ENCODE results near the gene CPEB4.

CPEB4 gene

DNA sequence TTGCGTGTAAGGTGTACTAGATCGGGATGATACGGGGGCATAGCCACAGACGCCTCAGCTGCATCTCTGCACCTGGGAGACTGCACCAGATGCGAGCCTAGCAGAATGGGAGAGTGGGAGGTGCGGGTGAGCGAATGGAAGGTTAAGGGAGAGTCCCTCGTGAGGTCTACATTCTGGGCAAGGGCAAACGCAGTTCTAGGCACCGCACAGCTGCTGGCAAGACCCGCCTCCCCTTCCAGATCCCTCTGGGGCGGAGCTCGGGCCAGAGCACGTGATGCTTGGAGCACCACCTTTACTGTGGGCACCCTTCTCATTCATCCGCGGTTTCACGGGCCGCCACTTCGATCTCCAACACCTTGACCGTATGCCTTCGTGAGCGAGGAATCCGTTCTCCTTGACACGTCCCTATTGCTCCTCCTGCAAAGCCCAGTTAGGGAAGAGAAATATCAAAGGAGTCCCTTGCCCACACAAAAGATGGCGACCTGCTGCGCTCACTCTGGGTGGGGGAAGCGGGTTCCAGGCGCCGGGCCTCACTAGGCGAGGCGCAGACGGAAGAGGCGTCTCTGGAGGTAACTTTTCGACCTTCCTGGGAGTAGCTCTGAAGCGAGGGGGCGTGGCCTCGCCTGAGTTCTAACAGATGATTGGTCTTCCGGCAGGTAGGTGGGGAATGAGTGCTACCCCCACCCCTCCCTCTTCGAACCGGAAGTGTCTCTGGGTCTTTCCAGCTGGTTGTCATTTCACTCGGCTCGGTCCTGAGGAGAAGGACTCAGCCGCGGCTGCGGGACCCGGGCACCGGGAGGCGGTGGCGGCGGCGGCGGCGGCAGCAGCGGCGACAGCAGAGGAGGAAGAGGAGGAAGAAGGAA lies at the start of gene CPEB4:
CPEB4 (plus strand) TSS at position 740 of the 863 bp plus-strand sequence. CDS start 1,385 bp downstream, outside the sequence.
- DNase-seq = peak; percentile 99

DNA sequence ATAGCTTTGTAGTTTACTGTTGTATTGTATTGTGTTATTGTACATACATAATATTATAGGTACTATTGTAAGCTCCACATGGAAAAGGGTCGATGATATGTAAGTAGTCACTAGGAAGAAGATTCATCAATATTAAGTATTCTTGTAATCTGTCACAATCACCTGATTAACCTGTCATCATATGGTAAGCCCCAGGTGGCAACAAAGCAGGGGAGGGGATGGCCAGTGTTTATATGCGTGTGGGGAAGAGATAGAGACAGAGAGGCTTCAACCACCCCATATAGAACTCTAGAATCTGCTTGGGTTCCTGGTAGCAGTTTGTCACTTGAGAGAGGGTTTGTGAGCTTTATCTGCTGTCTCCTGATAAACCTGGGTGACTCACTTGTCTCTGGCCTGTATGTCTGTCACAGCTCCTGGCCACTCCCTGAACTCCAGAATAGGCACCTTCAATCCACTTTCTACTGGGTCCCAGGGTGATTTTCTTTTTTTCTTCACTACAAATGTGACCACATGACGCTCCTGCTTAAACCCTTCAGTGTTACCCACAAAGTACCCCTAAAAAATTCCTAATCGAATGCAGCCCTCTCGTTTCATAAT lies 48.9 kb upstream of the CPEB4 start:
- no peak for DNase-seq

GRCh38 chr5:173840111-173840983 lies 47.8 kb upstream of the CPEB4 start:
- no peak for DNase-seq

GRCh38 chr5:173841710-173842109 lies 46.4 kb upstream of the CPEB4 start:
- DNase-seq = no peak

DNA sequence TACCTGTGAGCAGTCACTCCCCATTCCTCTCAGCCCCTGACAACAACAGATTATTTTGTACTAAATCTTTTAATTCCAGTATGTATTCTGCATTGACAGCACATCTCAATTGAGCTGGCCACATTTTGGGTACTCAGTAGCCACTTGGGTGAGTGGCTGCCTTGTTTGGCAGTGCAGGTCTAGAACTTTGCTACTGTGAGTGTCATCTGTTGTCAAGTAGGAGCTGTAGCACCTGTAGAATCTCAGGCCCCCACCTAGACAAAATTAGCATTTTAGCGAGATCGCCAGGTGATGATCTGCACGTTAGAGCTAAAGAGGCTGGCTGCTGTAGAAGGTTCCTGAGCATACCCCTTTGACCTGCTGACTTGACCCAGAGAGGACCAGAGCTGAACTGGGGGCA lies 44.4 kb upstream of the CPEB4 start:
- no peak for DNase-seq

DNA sequence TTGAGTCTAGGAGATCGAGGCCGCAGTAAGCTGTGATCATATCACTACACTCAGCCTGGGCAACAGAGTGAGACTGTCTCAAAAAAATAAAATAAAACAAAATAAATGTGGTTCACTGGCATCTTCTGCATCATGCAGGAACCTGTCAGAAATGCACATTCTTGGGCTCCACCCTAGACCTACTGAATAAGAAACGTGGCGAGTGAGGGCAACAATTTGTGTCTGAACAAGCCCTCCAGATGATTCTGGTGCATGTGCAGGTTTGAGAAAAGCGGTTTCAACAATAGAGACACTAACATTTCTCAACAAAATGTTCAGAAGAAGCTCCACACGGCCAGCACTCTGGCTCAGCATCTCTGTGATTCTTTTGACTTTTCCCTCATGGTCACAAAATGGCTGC lies 42.8 kb upstream of the CPEB4 start:
- no peak for DNase-seq

GRCh38 chr5:173846929-173847501 lies 41.1 kb upstream of the CPEB4 start:
- DNase-seq = no peak

DNA sequence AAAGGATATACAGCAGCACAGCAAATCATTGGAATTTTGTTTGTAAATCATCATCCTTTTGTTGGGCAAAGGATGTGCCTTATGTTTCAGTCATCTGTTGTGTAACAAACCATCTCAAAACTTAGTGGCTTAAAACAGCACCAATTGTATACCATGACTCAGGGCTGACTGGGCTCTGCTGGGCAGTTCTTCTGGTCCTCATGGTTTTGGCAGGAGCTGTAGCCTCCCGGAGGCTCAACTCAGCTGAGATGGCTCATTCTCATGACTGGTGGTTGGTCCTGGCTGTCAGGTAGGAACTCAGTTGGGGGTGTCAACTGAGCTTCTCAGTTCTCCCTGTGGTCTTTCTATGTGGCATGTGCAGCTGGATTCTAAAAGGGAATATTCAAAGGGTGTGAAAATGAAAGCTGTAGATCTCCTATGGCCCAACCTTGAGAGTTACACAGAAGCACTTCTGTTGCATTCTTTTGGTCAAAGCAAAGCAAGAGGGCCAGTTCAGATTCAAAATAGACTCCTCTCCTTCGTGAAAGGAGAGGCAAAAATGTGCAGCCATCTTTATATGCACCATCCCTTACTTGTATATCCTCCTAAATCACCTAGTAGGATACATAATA lies 39.1 kb upstream of the CPEB4 start:
- DNase-seq = no peak

- DNase-seq = no peak
Observed at GRCh38 chr5:173849908-173850307, 38.2 kb upstream of the CPEB4 start.

DNA sequence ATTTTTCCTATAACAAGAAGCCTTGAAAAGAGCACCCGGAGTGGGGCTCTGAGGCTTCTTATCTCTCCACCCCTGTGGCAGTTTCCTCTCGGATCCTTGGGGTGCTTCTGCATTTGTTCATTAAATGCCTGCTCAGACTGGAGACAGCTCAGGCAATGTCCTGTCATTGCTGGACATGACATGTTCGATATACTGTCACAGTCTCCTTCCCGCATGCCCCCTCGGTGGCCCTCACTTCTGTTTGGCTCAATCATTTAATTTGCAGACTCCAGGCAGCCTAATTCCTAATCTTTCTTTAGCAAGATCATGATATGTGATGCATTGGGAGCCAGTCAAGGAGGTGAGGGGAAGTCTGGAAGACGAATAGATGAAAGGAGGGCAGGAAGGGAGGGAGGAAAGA lies 37.5 kb upstream of the CPEB4 start:
- no peak for DNase-seq

GRCh38 chr5:173851595-173852243 lies 36.4 kb upstream of the CPEB4 start:
- no peak for DNase-seq

DNA sequence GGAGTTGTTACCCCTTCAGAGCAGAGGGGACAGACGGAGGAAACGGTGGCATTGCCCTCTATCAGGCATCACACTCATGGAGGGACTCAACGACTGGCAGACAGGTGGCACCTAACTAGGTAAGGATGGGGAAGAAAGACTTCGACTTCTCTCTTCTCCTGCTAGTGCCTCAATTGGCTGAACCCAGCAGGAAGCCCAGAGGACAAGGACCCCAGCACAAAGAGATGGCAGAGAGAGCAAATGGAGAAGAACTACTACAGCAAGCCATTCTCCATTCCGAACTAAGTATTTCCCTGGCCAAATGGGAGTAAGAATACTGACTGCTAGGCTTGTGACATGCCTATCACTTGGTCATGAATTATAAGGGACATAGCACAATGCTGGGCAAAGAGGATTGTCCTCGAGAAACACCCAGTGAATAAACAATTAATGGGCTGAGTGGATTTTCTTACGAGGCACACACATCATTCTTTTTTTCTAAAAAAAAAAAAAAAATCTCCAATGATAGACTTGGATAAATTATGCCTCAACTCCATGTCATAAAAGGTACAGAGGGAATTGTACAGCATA lies 35.3 kb upstream of the CPEB4 start:
- DNase-seq = no peak

DNA sequence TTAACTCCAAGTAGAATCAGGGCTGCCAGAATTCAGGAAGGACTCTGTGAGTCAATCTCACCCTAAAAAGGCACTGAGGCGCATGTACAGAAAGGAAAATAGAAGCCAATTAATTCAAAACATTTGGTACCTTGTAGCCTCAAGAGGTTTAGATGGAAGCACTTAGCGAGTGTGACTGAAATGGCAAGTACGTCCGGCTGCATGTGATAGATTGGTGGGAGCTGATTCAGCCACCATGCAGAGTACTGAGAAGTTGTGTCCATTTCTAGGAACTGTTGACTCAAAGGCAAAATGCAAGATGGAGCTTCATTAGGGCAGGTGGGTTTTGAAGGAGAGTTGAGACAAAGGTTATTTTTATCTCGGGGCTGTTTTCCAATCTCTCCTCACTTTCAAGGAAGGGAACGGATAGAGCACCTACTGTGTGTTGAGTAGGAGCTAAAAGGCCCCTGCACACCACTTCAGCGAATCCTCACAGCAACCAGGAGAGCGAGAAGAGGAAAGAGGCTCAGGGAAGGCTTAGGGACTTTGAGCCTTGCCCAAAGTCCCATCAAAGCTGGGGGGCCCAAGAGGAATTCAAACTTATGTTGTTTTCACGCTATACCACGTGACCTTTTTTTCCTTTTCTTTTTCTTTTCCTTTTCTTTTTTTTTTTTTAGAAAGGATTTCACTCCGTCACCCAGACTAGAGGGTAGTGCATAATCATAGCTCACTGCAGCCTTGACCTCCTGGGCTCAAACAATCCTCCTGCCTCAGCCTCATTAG lies 34.6 kb upstream of the CPEB4 start:
- no peak for DNase-seq

DNA sequence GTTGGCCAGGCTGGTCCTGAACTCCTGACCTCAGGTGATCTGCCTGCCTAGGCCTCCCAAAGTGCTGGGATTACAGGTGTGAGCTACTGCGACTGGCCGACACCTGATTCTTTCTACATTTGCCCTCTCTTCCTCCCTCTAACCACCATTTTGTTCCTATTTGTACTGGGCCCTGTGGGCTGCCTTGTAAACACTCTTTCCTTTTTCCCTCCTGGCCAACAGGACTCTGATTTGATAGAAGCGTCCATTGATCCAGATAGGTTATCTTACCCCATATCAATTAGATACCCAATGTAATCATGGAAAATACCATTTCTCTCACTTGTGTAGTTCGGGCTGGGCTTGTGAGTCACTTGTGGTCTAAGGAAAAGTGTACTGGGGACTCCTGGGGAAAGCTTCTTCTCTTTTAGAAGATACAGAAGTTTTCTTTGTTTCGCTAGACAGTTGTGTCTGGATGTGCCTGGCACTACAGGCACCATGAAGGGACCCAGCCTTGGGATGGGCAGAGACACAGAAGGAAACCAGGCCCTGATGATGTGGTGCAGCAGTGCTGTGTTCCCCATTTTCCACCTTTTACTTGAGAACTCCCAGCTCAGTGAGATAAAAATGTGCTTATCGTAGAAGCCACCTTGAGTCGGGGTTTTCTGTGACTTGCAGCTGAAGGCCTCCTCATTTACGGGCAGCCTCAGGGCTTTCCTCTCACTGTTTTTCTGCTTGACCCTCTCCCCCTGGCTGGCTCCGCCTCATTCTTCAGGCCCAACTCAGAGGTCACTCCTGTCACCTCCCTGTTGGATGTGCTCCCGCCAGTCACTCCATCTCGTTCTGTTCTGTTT lies 32.8 kb upstream of the CPEB4 start:
- no peak for DNase-seq

- no peak for DNase-seq
Observed at GRCh38 chr5:173855995-173856656, 32.0 kb upstream of the CPEB4 start.

- no peak for DNase-seq
Observed at GRCh38 chr5:173857234-173857633, 30.9 kb upstream of the CPEB4 start.

DNA sequence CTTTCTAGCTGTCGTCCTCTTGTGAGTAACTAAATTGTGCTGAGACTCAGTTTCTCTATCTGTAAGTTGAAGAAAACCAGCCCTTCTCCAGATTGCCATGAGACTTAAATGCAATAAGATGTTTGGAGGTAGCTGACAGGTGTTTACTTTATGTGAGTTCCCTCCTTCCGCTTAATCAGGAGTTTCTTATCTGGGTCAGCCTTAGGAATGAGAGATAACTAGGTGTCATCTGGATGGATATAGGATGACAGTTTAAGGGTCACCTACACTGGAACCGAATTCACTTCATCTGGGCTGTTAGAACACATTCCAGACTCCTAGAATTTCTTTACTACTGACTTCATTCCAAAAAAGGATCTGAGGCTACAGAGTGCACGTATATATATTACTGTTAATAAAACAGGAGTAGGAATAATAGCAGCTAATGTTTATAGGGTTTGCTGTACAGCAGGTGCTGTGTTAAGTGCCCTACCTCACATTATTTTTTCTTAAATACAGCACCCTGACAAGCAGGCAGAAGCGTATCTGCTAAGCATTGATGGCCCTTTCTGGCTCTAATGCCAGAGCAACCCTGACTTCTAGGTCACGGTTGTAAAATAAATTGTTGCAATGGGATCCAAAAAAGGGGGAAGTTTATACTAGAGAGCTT lies 30.0 kb upstream of the CPEB4 start:
- no peak for DNase-seq

GRCh38 chr5:173858670-173859407 lies 29.3 kb upstream of the CPEB4 start:
- DNase-seq = no peak

All from midbrain (tissue), 1 donor.